ENCODE measurements around the gene DLG4.

GRCh38 chr17:7243453-7243729 lies 23.8 kb upstream of the DLG4 start:
- TF ChIP-seq PATZ1 (CRISPR knock-in tag; IDR thresholded peaks at IDR 0.05; ENCODE audit: borderline replicate concordance) (no peak), ARNTL (CRISPR knock-in tag; IDR thresholded peaks at IDR 0.05; ENCODE audit: borderline replicate concordance, low read depth) (no peak), ZFP30 (CRISPR knock-in tag; IDR thresholded peaks at IDR 0.05) (no peak), TOX (CRISPR knock-in tag; IDR thresholded peaks at IDR 0.05; ENCODE audit: borderline replicate concordance) (no peak), POU6F1 (CRISPR knock-in tag; IDR thresholded peaks at IDR 0.05; ENCODE audit: borderline replicate concordance, low read depth) (no peak), SNAI2 (CRISPR knock-in tag; IDR thresholded peaks at IDR 0.05) (no peak)
- TF ChIP-seq, protein P1, sequence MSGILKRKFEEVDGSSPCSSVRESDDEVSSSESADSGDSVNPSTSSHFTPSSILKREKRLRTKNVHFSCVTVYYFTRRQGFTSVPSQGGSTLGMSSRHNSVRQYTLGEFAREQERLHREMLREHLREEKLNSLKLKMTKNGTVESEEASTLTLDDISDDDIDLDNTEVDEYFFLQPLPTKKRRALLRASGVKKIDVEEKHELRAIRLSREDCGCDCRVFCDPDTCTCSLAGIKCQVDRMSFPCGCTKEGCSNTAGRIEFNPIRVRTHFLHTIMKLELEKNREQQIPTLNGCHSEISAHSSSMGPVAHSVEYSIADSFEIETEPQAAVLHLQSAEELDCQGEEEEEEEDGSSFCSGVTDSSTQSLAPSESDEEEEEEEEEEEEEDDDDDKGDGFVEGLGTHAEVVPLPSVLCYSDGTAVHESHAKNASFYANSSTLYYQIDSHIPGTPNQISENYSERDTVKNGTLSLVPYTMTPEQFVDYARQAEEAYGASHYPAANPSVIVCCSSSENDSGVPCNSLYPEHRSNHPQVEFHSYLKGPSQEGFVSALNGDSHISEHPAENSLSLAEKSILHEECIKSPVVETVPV (CRISPR knock-in tag; IDR thresholded peaks at IDR 0.05) = no peak
